HG02870 (cell line): Measurements from ENCODE around the gene MIA.
A peak's percentile ranks its signal among the peaks of the same experiment; 100 is the strongest.
"Not testable (repeated sequence)": the region's sequence is repeated elsewhere in the genome, so short reads cannot be mapped to it uniquely, and the experiment has no call there.

Source experiments
- ATAC-seq: cut with Tn5 transposase; IDR thresholded peaks from one replicate; pipeline ENCODE4 v1.9.1; 2021; ENCODE audit warnings: mild to moderate bottlenecking, moderate library complexity; ENCODE audit not compliant: unreplicated experiment

The MIA gene

DNA sequence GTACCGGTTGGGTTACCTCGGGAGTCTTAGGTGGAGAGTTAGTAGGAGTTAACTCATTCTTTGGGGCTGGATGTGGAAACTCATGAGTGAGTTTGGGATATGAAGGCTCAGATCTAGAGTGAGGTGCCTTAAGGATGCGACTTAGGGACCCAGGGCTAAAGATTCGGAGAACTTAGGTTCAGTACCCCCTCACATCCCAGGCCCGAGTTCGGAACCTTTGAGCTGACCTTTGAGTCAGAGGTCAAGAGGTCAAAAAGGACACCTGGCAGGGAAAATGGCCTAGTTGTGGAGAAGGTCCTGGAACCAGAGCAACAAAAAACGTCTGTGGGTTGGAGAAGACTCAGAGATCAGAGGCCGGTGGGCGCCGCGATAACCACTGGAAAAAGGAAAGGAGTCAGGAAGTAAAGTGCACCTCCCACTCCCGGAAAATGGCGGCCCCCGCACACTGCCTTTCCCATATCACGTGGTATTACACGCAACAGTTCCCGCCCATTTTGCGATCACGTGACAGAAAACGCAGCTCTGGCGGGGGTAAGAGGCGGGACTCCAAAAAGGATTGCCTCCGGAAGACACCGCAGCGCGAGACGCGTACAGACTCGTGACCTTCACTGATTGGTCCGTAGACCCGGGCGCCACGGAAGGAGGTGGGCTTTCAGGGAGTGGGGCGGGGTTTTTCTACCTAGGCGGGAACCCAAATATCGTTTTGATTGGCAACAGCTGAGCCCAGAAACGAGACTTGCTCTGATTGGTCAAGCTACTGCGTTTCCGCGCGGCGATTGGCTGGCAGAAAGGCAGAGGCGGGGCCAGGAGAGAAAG lies 25.1 kb upstream of the MIA start, which contains the start of gene ACTMAP:
Gene ACTMAP, minus strand, starts transcription at position 420 of the 816 bp plus-strand sequence. CDS start 674 bp downstream, outside the sequence.
- peak; percentile 89 for ATAC-seq

DNA sequence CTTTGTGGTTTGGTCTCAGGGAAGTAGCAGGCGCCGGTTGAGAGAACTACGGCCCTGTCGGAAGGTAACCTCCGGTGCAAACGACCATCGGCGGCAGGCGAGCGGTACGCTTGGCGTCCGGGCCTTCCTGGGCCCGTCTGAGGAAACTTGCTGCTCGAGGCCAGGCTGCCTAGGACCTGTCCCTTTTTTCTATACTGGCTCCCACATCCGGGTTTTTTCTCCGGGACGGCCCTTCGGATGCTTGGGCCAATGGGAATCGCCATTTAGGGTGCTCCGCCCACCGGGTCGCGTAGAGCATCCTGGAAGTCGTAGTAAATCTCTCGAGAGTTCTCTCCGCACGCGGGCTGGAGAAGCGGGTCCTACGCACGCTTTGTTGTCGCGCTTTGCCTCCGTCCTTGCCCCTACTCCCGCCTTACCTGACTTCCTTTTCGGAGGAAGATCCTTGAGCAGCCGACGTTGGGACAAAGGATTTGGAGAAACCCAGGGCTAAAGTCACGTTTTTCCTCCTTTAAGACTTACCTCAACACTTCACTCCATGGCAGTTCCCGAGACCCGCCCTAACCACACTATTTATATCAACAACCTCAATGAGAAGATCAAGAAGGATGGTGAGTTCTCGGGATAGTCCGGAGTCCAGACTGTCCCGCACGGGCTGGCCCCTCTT lies 24.3 kb upstream of the MIA start, which contains the start of gene SNRPA:
Gene SNRPA, plus strand, starts transcription at position 330 of the 664 bp plus-strand sequence. Its CDS starts 206 bp downstream, at position 536.
- peak; percentile 51 for ATAC-seq

DNA sequence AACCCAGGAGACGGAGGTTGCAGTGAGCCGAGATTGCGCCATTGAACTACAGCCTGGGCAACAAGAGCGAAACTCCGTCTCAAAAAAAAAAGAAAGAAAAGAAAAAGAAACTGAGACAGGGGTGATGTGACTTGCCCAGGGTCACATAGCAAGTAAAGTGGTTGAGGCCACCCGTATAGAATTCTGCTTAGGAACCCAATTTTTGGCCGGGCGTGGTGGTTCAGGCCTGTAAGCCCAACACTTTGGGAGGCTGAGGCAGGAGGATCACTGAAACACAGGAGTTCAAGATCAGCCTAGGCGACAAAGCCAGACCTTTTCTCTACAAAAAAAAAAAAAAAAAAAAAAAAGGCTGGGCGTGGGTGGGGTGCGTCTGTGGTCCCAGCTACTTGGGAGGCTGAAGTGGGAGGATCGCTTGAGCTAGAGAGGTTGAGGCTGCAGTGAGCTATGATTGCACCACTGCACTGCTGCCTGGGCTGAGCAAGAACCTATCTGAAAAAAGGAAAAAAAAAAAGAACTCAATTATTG lies 23.0 kb upstream of the MIA start:
- no peak for ATAC-seq

DNA sequence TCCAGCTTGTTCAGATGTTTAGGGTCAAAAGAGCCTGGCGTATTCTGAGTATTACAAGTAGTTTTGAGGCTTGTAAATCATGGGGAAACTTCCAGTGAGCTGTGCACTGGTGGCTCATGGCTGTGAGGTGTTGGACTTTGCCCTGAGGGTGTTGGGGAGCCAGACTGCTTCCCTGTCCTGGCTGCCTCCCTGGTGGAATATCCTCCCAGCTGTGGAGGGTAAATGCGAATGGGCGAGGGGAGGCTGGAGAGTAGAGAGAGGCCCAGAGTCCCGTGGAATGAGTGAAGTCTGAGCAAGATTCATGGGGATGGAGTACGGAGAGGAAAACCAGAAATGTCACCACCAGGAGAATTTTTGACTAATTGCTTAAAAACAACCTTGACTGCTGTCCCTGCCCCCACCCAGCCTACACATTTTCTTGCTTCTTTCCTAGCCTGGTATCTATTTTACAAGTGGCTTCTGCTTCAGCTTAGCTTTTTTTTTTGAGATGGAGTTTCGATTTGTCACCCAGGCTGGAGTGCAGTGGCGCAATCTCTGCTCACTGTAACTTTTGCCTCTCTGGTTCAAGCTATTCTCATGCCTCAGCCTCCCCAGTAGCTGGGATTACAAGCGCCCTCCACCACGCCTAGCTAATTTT lies 20.6 kb upstream of the MIA start:
- no peak for ATAC-seq

DNA sequence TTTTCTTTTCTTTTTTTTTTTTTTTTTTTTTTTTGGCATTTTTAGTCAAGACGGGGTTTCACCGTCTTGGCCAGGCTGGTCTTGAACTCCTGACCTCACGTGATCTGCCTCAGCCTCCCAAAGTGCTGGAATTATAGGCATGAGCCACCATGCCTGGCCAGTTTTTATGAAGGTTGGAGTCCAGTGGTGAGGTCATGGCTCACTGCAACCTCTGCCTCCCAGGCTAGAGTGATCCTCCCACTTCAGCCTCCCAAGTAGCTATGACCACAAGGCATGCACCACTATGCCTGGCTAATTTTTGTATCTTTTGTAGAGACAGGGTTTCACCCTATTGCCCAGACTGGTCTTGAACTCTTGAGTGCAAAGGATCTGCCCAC lies 20.1 kb upstream of the MIA start:
- ATAC-seq: no peak

DNA sequence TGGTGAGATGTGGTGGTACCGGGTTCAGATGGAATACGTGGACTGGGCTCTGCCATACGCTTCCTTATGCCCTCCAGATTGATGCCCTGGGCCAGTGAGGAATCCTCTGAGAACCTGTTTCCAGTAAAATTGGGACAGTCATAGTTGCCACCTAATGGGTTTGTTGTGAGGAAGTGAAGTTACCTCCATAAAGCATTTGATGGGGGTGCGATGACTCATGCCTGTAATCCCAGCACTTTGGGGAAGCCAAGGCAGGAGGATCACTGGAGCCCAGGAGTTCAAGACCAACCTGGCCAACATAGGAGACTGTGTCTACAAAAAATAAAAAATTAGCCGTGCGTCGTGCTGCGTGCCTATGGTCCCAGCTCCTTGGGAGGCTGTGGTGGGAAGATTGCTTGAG lies 19.5 kb upstream of the MIA start:
- no peak for ATAC-seq

DNA sequence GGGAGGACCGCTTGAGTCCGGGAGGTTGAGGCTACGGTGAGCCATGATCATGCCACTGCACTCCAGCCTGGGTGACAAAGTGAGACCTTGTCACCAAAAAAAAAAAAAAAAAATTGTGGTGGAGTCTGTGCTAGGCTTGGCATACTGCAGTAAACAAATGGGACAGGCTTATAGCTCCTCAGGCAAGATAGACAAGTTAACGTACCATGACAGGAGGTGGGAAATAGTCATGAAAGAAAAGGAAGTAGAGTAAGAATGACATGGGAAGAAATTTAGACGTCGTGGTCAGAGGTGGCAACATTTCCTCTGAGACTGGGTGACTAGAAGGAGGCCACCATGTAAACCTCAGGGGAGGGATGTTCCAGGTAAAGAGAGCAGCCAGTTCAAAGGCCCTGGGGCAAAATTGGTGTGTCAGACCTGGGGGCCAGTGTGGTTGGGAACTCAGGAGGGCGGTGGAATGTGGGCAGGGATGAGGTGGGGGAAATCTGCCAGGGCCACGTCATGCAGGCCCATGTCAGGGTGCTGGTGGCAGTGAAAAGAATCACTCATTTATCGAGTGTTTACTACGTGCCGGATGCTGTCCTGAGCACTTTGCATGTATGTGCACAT lies 18.7 kb upstream of the MIA start:
- ATAC-seq: no peak

DNA sequence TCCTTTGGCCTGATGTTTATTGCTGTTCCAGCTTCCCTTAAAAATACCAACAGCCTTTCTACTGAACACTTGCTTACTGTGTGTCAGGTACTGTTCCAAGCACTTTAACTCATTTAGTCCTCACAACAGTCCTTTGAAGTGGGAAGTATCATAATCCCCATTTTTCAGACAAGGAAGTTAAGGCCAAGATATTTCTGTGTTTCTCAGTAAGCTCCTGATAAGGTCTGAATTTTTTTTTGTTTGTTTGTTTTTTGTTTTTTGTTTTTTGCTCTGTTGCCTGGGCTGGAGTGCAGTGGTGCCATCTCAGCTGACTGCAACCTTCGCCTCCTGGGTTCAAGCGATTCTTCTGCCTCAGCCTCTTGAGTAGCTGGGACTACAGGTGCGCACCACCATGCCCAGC lies 16.8 kb upstream of the MIA start:
- ATAC-seq: no peak

DNA sequence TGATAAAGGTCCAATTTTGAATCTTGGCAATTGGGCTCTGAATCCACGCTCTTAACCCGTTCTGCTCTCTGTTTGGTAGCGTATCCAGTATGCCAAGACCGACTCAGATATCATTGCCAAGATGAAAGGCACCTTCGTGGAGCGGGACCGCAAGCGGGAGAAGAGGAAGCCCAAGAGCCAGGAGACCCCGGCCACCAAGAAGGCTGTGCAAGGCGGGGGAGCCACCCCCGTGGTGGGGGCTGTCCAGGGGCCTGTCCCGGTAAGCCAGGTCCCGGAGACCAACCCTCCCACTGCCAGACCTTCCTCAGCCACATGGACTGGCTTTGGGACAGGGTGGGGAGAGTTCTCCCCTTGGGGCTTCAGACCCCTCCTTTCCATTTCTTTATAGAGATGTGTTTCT lies 16.0 kb upstream of the MIA start:
- no peak for ATAC-seq

DNA sequence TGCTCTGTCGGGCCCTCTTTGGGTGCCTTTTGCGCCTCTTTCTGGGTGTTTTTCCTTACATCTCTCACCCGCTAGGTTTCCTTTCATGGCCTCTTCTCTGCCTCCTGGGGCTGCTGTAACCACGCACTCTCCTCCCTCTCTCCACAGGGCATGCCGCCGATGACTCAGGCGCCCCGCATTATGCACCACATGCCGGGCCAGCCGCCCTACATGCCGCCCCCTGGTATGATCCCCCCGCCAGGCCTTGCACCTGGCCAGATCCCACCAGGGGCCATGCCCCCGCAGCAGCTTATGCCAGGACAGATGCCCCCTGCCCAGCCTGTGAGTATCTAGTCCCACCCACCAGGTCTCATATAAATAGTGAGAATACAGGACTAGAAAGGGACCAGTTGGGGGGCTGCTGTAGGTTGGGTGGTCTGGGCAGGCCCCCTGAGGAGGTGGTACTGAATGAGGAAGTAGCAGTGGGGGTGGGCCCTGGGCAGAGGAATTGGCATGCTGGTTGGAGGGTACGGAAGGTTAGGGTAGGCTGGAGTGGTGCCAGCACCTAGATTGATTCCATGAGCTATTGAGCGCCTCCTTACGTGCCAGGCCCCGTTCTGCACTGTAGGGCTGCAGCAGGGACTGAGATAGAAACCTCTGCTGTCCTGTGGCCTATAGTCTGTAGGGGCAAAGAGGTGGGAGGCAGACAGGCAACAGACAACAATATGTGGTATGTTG lies 12.4 kb upstream of the MIA start:
- no peak for ATAC-seq

DNA sequence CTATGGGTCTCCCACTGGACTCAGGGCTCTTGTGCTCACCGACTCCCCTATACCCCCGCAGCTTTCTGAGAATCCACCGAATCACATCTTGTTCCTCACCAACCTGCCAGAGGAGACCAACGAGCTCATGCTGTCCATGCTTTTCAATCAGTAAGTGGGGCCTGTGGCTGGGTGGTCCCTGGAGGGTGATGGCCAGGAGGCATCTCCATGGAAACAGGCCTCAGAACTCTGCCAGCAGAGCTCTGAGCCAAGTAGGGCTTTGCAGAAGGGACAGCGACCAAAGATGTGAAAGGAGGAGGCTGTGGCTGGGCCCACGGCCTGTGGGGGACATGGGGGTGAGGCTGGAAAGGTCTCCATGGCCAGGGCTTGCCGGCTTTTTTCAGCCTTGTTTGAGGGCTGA lies 11.8 kb upstream of the MIA start:
- no peak for ATAC-seq

DNA sequence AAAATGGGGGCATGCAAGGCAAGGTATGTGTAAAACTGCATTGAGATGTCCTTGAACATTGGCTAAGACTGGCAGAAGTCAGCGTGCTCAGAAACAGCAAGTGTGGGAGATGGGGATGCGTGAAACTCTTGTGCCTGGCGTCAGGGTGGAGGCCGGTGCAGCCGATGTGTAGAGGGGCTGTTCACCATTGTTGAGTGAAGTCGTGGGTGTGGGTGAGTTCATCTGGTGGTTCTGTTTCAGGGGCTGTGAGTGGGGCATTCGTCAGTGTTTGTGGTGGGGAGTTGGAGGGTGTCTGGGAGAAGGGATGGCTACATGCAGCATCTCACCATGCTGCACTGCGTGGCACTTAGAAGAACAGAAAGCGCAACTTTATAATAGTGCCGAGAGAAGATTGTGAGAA lies 11.4 kb upstream of the MIA start:
- no peak for ATAC-seq

DNA sequence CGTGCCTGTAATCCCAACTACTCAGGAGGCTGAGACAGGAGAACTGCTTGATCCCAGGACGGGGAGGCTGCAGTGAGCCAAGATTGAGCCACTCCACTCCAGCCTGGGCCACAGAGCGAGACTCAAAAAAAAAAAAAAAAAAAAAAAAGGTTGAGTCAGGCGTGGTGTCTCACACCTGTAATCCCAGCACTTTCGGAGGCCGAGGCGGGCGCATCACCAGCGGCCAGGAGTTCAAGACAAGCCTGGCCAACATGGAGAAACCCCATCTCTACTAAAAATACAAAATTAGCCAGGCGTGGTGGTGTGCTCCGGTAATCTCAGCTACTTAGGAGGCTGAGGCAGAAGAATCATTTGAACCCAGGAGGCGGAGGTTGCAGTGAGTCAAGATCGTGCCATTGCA lies 8.9 kb upstream of the MIA start:
- ATAC-seq: not testable (repeated sequence)

DNA sequence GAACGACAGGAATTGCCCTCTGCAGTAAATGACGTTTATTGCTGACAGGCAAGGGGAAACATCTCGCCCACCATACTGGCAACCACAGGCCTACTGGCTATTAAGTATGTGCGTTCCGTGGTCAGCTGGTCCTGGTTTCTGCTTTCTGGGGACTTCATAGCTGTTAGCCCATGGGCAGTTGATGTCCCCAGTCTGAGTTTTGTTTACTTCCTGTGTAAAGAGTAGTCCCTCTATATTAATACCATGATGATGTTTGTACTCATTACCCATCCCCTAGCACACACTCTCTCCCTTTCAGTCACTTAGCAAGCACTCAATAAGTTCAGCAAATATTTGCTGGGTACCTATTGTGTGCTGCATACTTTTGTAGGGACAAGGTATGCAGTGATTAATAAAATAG lies 6.5 kb upstream of the MIA start:
- ATAC-seq: no peak

DNA sequence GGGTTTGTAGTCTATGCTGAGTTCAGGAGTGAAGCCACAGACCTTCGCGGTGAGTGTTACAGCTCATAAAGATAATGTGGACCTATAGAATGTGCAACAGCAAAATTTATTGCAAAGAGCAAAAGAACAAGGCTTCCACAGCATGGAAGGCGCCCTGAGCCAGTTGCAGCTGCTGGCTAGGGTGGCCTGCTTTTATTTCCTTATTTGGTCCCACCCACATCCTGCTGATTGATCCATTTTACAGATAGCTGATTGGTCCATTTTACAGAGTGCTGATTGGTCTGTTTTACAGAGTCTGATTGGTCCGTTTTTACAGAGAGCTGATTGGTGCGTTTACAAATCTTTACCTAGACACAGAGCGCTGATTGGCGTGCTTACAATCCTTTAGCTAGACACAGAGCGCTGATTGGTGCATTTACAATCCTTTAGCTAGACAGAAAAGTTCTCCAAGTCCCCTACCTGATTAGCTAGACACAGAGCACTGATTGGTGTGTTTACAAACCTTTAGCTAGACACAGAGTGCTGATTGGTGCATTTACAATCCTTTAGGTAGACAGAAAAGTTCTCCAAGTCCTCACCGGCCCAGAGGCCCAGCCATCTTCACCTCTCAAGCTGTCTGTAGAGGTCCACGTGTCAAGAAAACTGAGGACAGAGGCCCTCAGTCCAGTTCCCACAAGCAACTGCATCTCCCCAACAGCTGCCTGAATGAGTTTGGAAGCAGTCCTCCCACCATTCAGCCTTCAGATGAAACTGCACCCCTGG lies 4.0 kb upstream of the MIA start:
- not testable (repeated sequence) for ATAC-seq

DNA sequence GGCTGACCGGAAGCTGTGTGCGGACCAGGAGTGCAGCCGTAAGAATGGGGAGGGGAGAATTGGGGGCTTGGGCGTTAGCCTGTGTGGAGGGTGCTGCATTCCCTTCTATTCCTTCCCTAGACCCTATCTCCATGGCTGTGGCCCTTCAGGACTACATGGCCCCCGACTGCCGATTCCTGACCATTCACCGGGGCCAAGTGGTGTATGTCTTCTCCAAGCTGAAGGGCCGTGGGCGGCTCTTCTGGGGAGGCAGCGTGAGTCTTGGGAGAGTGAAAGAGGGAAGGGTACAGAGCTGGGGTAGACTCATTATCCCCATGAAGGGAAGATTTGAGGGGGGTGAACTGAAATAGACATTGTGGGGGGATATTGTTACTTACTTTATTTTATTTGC lies 306 bp downstream of the MIA start:
- ATAC-seq: no peak

DNA sequence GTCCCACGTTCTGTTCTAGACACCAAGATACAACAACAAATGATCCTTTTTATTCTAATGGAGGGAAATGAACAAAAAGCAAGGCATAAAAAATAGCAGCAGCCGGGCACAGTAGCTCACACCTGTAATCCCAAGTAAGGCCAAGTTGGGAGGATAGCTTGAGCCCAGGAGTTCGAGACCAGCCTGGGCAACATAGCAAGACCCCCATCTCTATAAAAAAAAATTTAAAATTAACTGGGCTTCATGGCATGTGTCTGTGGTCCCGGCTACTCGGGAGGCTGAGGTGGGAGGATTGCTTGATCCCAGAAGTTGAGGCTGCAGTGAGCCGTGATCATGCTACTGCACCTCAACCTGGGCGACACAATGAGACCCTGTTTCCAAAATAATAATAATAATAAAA lies 1.0 kb downstream of the MIA start:
- no peak for ATAC-seq

DNA sequence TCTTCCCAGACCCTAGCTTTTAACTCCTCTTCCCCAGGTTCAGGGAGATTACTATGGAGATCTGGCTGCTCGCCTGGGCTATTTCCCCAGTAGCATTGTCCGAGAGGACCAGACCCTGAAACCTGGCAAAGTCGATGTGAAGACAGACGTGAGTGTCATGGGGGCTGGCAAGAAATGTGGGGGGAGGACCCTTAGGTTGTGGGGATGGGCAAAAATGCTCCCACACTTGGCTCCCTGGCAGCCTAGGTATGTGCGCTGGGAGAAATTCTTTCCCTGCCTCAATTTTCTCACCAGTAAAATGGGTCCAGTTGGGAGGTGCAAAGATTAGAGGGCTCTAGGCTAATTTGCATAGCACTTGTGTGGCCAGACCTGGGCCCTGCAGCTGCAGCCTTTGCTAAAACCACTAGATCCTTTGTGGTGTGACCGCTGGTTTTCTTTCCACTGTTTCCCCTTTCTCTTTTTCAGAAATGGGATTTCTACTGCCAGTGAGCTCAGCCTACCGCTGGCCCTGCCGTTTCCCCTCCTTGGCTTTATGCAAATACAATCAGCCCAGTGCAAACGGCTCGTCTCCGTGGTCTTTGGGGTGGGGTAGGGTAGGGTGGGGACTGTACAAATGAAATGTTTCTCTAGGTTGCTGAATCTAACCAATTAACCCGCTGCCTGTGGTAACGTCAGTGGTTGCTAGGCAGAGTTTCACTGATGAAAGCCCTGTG lies 1.8 kb downstream of the MIA start:
- peak; percentile 62 for ATAC-seq

DNA sequence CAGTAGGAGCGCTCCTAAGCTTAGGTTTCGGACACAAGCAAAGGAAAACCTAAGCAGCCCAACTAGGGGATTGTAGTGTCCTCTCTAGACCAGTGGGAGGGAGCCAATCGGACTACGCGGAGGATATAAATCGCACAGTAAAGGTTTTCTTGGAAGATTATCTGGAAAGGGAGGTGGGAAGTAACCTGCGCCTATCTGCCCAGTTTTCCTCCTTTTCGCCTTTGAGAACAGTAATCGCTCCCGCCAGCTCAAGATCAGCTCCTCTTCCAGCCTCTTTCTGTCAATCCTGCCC lies 2.3 kb downstream of the MIA start:
- no peak for ATAC-seq
